ENCODE data around the gene PSEN1.
"Not testable (repeated sequence)": the region's sequence is repeated elsewhere in the genome, so short reads cannot be mapped to it uniquely, and the experiment has no call there.

Gene PSEN1

GRCh38 chr14:73168274-73168673 is 32.0 kb downstream of the PSEN1 start:
- no peak for DNase-seq

GRCh38 chr14:73168691-73169090 is 32.4 kb downstream of the PSEN1 start:
- no peak for DNase-seq

GRCh38 chr14:73169855-73170254 is 33.5 kb downstream of the PSEN1 start:
- DNase-seq, result not testable (repeated sequence)

- no peak for DNase-seq
Measured at GRCh38 chr14:73170686-73171085, 34.4 kb downstream of the PSEN1 start.

- no peak for DNase-seq
Measured at GRCh38 chr14:73172500-73172899, 36.2 kb downstream of the PSEN1 start.

- peak; percentile 4 for DNase-seq
Measured at GRCh38 chr14:73173092-73173735, 36.9 kb downstream of the PSEN1 start.

GRCh38 chr14:73176685-73177084 is 40.4 kb downstream of the PSEN1 start:
- no peak for DNase-seq

GRCh38 chr14:73180385-73180805 is 44.1 kb downstream of the PSEN1 start:
- no peak for DNase-seq

GRCh38 chr14:73180969-73181368 is 44.7 kb downstream of the PSEN1 start:
- not testable (repeated sequence) for DNase-seq

GRCh38 chr14:73188501-73188911 is 52.2 kb downstream of the PSEN1 start:
- DNase-seq, result no peak

- no peak for DNase-seq
Measured at GRCh38 chr14:73189651-73190050, 53.3 kb downstream of the PSEN1 start.

GRCh38 chr14:73191441-73191840 is 55.1 kb downstream of the PSEN1 start:
- DNase-seq, result no peak

GRCh38 chr14:73194306-73194705 is 58.0 kb downstream of the PSEN1 start:
- not testable (repeated sequence) for DNase-seq

- no peak for DNase-seq
Measured at GRCh38 chr14:73198253-73198652, 61.9 kb downstream of the PSEN1 start.

GRCh38 chr14:73203527-73203926 is 67.2 kb downstream of the PSEN1 start:
- no peak for DNase-seq

GRCh38 chr14:73207615-73208014 is 71.3 kb downstream of the PSEN1 start:
- DNase-seq, result no peak

GRCh38 chr14:73208390-73208789 is 72.1 kb downstream of the PSEN1 start:
- DNase-seq, result no peak

- DNase-seq, result no peak
Measured at GRCh38 chr14:73208846-73209245, 72.5 kb downstream of the PSEN1 start.

- no peak for DNase-seq
Measured at GRCh38 chr14:73209953-73210352, 73.6 kb downstream of the PSEN1 start.

GRCh38 chr14:73211251-73212040 is 75.1 kb downstream of the PSEN1 start:
- no peak for DNase-seq

GRCh38 chr14:73216030-73216429 is 79.7 kb downstream of the PSEN1 start:
- no peak for DNase-seq

- no peak for DNase-seq
Measured at GRCh38 chr14:73217411-73217810, 81.1 kb downstream of the PSEN1 start.

GRCh38 chr14:73220061-73220460 is 83.8 kb downstream of the PSEN1 start:
- DNase-seq, result no peak

- no peak for DNase-seq
Measured at GRCh38 chr14:73220634-73221033, 84.3 kb downstream of the PSEN1 start.

- no peak for DNase-seq
Measured at GRCh38 chr14:73221945-73222344, 85.6 kb downstream of the PSEN1 start.

Data from stimulated activated CD4-positive, alpha-beta T cell treated with anti-CD3 and anti-CD28 coated beads, Interleukin-4, amount 100 ng/mL, for 24 hours (primary cell).